Fibroblast of the aortic adventitia (primary cell): Measurements from ENCODE around the gene ZC3H12C. TPM values are rescaled to one million over a fixed set of nuclear protein-coding genes. Genes with fewer than 3 reads are reported as not detected.
A peak's percentile ranks its signal among the peaks of the same experiment; 100 is the strongest.

ENCODE experiments used
- DNase-seq: peaks from one replicate; pipeline ENCODE4 v3.0.0-alpha.2; 2010; ENCODE audit warnings: low read depth
- H3K4me3 ChIP-seq: 2 replicates; pipeline ENCODE4 v1.5.1; 2011; ENCODE audit warnings: low read depth, mild to moderate bottlenecking, control low read depth, low read length, moderate library complexity
- total RNA-seq: library from RNA; depleted of rRNA; stranded (reverse); fragments of >200 nt; gene quantifications from 2 replicates; pipeline ENCODE4 v1.2.3, GENCODE V29; 2012; ENCODE audit warnings: low replicate concordance
- TF ChIP-seq, protein P1 (sequence below): IDR thresholded peaks from 2 replicates; pipeline ENCODE4 v1.5.1; 2011; ENCODE audit warnings: mild to moderate bottlenecking, low read length, control low read depth, inconsistent platforms; ENCODE audit not compliant: insufficient read depth

Gene ZC3H12C
- total RNA-seq, 1 donor: 17.4 TPM

DNA sequence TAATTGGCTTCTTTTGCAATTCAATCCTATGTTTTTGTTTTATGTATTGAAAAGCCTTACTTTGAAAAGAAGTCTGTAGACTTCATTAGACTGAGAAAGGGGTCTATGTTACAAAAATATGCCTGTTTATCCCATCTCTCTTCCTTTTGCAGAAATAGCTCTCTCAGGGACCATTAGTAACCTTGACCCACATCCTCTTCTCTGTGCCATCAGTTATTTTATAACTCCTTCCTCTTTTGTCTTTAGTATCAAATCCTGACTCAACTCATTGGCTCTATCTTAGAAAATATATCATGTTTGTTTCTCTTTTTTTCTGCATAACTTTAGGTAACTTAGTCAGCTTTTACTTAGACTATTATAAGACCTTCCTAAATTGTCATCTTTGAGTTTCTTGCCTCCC, 20.3 kb downstream of the ZC3H12C start:
- TF ChIP-seq, protein P1, sequence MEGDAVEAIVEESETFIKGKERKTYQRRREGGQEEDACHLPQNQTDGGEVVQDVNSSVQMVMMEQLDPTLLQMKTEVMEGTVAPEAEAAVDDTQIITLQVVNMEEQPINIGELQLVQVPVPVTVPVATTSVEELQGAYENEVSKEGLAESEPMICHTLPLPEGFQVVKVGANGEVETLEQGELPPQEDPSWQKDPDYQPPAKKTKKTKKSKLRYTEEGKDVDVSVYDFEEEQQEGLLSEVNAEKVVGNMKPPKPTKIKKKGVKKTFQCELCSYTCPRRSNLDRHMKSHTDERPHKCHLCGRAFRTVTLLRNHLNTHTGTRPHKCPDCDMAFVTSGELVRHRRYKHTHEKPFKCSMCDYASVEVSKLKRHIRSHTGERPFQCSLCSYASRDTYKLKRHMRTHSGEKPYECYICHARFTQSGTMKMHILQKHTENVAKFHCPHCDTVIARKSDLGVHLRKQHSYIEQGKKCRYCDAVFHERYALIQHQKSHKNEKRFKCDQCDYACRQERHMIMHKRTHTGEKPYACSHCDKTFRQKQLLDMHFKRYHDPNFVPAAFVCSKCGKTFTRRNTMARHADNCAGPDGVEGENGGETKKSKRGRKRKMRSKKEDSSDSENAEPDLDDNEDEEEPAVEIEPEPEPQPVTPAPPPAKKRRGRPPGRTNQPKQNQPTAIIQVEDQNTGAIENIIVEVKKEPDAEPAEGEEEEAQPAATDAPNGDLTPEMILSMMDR: no peak
- H3K4me3 ChIP-seq: no peak overlapping the region
- no peak for DNase-seq

DNA sequence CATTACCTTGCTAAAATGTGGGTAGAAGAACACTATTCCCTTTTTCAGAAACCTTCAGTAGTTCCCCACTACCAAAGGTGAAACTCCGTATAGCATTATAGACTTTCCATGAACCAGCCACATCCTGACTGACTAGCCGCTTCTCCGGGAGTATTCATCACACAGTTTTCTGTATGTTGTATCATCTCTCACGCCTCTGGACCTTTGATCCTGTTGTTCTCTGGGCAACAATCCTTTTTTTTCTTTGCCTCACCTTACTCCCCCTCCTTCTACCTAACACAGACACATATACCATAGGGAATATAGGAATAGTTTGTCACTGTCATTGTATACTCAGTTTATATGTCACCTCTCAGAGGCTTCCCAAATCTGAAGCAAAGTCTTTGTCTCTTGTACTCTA, 20.8 kb downstream of the ZC3H12C start:
- no peak for DNase-seq

DNA sequence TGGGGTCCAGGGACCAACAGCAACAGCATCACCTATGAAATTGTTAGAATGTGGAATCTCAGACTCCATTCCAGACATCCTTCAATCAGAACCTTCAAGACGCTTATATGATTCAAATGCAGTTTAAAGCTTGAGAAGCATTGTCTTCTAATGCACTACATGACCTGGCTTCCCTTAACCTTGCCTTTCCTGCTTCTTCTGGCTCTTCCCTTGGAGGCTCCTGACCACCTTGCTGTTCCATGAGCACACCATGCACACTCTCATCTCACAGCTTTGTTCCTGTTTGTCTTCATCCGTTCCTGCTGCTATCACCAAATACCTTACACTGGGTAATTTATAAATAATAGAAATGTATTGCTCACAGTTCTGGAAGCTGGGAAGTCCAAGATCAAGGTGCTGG, 26.1 kb downstream of the ZC3H12C start:
- DNase-seq: no peak
- H3K4me3 ChIP-seq: no peak overlapping the region
- TF ChIP-seq, protein P1: no peak

More for the DNA sequence above, 20.8 kb downstream of the ZC3H12C start:
- H3K4me3 ChIP-seq: no peak overlapping the region
- TF ChIP-seq, protein P1: no peak

DNA sequence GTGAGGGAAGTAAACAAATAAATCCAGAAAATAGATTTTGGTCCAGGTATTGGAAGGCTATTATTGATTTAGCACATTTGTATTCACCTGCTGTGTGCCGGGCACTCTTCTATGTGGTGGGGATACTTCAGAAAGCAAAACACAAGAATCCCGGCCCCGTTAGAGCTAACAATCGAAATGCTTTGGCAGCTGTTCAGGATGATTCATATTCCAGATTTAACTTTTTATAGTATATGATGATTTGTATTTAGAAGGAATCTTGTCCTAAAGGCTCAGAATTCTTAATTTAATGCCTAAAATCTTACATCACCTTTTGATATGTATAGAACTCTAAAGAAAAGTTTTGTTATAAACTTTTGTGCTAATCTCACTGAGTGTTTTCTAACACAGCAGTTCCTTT, 28.0 kb downstream of the ZC3H12C start:
- DNase-seq: peak; percentile 85
- TF ChIP-seq, protein P1: no peak
- no peak overlapping the region for H3K4me3 ChIP-seq

DNA sequence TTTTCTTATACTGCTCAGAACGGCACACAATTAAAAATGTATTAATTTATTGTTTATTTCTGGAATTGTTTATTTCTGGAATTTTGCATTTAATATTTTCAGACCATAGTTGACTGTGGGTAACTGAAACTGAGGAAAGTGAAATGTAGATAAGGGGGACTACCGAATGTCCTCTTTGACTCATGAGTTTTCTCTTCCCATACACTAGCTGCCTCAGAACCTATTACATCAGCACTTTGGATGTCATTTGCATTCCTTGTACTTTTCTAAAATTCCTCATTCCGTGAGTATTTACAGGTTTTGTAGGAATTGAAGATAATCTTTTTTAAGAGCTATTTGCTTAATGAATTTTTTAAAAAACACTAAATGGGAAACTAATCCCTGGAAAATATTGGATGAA, 29.8 kb downstream of the ZC3H12C start:
- DNase-seq: peak; percentile 86
- H3K4me3 ChIP-seq: no peak overlapping the region
- TF ChIP-seq, protein P1: no peak

DNA sequence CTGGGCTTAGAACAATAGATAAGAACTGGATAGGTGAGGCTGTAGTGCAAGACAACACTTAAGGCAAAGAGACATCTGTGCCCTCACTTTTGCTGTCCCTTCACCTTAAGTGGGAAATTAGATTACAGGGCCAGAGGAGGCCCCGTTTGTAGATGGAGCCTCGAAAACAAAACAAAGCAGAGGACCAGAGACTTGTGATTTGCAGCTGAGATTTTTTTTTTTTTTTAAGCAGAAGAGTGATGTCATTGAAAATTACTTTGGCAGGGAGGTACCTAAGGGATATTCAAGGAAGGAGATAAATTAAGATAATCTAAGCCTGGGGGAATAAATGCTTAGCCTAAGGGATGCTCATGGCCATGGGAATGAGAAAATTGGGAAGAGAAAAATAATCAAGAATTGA, 31.4 kb downstream of the ZC3H12C start:
- no peak for DNase-seq
- TF ChIP-seq, protein P1: no peak
- H3K4me3 ChIP-seq: no peak overlapping the region

DNA sequence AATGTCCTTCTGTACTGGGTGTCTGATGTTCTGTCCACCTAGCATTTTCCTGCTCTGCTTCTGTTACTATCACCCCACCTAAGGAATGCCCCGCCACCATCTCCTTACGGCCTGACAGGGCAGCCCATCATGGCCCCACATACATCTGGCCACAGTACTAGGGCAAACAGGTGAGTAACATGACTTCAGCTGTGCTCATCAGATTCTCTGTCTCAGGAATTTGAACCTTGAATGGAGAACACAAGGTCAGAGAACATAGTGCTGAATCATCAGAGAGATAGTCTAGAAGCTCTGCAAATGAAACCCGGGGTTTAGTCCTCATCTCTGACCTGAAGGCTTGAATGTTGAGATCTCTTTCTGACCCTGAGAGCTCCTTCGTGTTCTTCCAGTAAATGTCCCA, 32.4 kb downstream of the ZC3H12C start:
- DNase-seq: peak; percentile 40
- TF ChIP-seq, protein P1: no peak

More for the DNA sequence above, 32.4 kb downstream of the ZC3H12C start:
- H3K4me3 ChIP-seq: no peak overlapping the region
